ENCODE results near the gene TMEM132C. TPM values are rescaled to one million over a fixed set of nuclear protein-coding genes. Genes with fewer than 3 reads are reported as not detected.

TMEM132C gene
- total and polyA plus RNA-seq, 11 donors, result 0.05 to 5.9 (median 0.85) TPM

GRCh38 chr12:128507470-128507869 lies 240.5 kb downstream of the TMEM132C start:
- no peak overlapping the region for H3K27ac ChIP-seq
- peaks cover 0 to 25% (median 8%) of the 10 kb centered on the region in 12 donors for H3K9me3 ChIP-seq
- no peak for DNase-seq
- no peak for ATAC-seq
- no peaks in the 10 kb centered on the region for H3K27me3 ChIP-seq
- intact Hi-C loops (cut with DNase I), result no loop called here
- no peaks in the 10 kb centered on the region for H3K4me1 ChIP-seq
- H3K36me3 ChIP-seq, result no peaks in the 10 kb centered on the region
- no peak overlapping the region for H3K4me3 ChIP-seq
- TF ChIP-seq CTCF (IDR thresholded peaks at IDR 0.05) (no peak), POLR2A (IDR thresholded peaks at IDR 0.05) (no peak)
- WGBS, 4 donors, result 78 to 87% (median 81%) methylated on average over 7 of the region's 7 CpGs

GRCh38 chr12:128509170-128509569 lies 242.2 kb downstream of the TMEM132C start:
- no peaks in the 10 kb centered on the region for H3K27me3 ChIP-seq
- no peak overlapping the region for H3K27ac ChIP-seq
- no peak overlapping the region for H3K4me3 ChIP-seq
- 81 to 84% (median 82%) methylated on average over 4 of the region's 4 CpGs for WGBS, 4 donors
- intact Hi-C loops (cut with DNase I), result no loop called here
- no peaks in the 10 kb centered on the region for H3K4me1 ChIP-seq
- DNase-seq, result no peak
- TF ChIP-seq CTCF (IDR thresholded peaks at IDR 0.05) (no peak), POLR2A (IDR thresholded peaks at IDR 0.05) (no peak)
- peaks cover 0 to 16% (median 10%) of the 10 kb centered on the region in 12 donors for H3K9me3 ChIP-seq
- no peak for ATAC-seq
- no peaks in the 10 kb centered on the region for H3K36me3 ChIP-seq

GRCh38 chr12:128510511-128510910 lies 243.5 kb downstream of the TMEM132C start:
- ATAC-seq, result no peak
- no peak overlapping the region for H3K27ac ChIP-seq
- DNase-seq, result no peak
- WGBS, 4 donors, result 80 to 89% (median 82%) methylated on average over 8 of the region's 8 CpGs
- intact Hi-C loops (cut with DNase I), result no loop called here
- no peaks in the 10 kb centered on the region for H3K27me3 ChIP-seq
- H3K4me3 ChIP-seq, result no peak overlapping the region
- peaks cover 0 to 14% (median 5%) of the 10 kb centered on the region in 12 donors for H3K9me3 ChIP-seq
- no peaks in the 10 kb centered on the region for H3K4me1 ChIP-seq
- TF ChIP-seq CTCF (IDR thresholded peaks at IDR 0.05) (no peak), POLR2A (IDR thresholded peaks at IDR 0.05) (no peak)
- H3K36me3 ChIP-seq, result no peaks in the 10 kb centered on the region

GRCh38 chr12:128513331-128513730 lies 246.4 kb downstream of the TMEM132C start:
- Histone ChIP-seq H3K9me3 (peaks cover 0 to 14% (median 2%) of the 10 kb centered on the region in 12 donors), H3K27me3 (no peaks in the 10 kb centered on the region), H3K4me1 (no peaks in the 10 kb centered on the region), H3K27ac (no peak overlapping the region), H3K4me3 (no peak overlapping the region), H3K36me3 (no peaks in the 10 kb centered on the region)
- 60 to 67% (median 64%) methylated on average over 6 of the region's 6 CpGs for WGBS, 4 donors
- ATAC-seq (no peak), DNase-seq (no peak)
- intact Hi-C loops (cut with DNase I), result no loop called here
- TF ChIP-seq POLR2A (IDR thresholded peaks at IDR 0.05) (no peak), CTCF (IDR thresholded peaks at IDR 0.05) (no peak)

All from heart left ventricle (tissue), 16 donors.